HEK293T (cell line): Measurements from ENCODE around the gene GPR52.

Experiments
- BHLHE40 ChIP-seq: fragments of 450-650 bp; IDR thresholded peaks from 2 replicates; pipeline ENCODE4 v1.6.1; 2016; ENCODE audit warnings: mild to moderate bottlenecking, moderate library complexity, borderline replicate concordance
- ELF4 ChIP-seq: fragments of 450-650 bp; IDR thresholded peaks from 2 replicates; pipeline ENCODE4 v1.6.1; 2017; ENCODE audit warnings: antibody characterized with exemption
- FOXA1 ChIP-seq: fragments of 450-650 bp; IDR thresholded peaks from 2 replicates; pipeline ENCODE4 v1.6.1; 2016; ENCODE audit warnings: mild to moderate bottlenecking
- FOXK2 ChIP-seq: fragments of 450-650 bp; IDR thresholded peaks from 2 replicates; pipeline ENCODE4 v1.6.1; 2016; ENCODE audit warnings: mild to moderate bottlenecking
- FOXM1 ChIP-seq: fragments of 450-650 bp; IDR thresholded peaks from 2 replicates; pipeline ENCODE4 v1.6.1; 2017; ENCODE audit warnings: mild to moderate bottlenecking, borderline replicate concordance
- HDGF ChIP-seq: fragments of 450-650 bp; IDR thresholded peaks from 2 replicates; pipeline ENCODE4 v1.6.1; 2017; ENCODE audit warnings: antibody characterized with exemption, borderline replicate concordance
- L3MBTL2 ChIP-seq: fragments of 450-650 bp; conservative IDR thresholded peaks from 2 replicates; pipeline ENCODE4 v1.6.1; 2016; ENCODE audit warnings: mild to moderate bottlenecking
- LEF1 ChIP-seq: fragments of 450-650 bp; IDR thresholded peaks from 2 replicates; pipeline ENCODE4 v1.6.1; 2017; ENCODE audit warnings: mild to moderate bottlenecking, borderline replicate concordance
- NFRKB ChIP-seq: fragments of 450-650 bp; IDR thresholded peaks from 2 replicates; pipeline ENCODE4 v1.6.1; 2016; ENCODE audit warnings: mild to moderate bottlenecking, moderate library complexity
- SP1 ChIP-seq: fragments of 450-650 bp; IDR thresholded peaks from 2 replicates; pipeline ENCODE4 v1.6.1; 2017
- SUZ12 ChIP-seq: fragments of 450-650 bp; IDR thresholded peaks from 2 replicates; pipeline ENCODE4 v1.6.1; 2016; ENCODE audit warnings: mild to moderate bottlenecking
- ZNF384 ChIP-seq: fragments of 450-650 bp; IDR thresholded peaks from 2 replicates; pipeline ENCODE4 v1.6.1; 2016

GRCh38 chr1:174428739-174429138 is 19.0 kb upstream of the GPR52 start:
- TF ChIP-seq LEF1 (no peak), BHLHE40 (no peak), NFRKB (no peak), L3MBTL2 (no peak), SP1 (no peak), ELF4 (no peak), FOXK2 (no peak), HDGF (no peak), FOXM1 (no peak), SUZ12 (no peak), ZNF384 (no peak), FOXA1 (no peak)
